GM20431 (cell line): ENCODE data around the gene RPA3.

Experiments
- in situ Hi-C: fragments of 300-500 bp; cut with MseI, MboI; formaldehyde crosslinking; loops from one replicate; pipeline ENCODE4 v1.15.0; 2020; ENCODE audit warnings: low sequenced_read_pairs; ENCODE audit not compliant: unreplicated experiment

The RPA3 gene

DNA sequence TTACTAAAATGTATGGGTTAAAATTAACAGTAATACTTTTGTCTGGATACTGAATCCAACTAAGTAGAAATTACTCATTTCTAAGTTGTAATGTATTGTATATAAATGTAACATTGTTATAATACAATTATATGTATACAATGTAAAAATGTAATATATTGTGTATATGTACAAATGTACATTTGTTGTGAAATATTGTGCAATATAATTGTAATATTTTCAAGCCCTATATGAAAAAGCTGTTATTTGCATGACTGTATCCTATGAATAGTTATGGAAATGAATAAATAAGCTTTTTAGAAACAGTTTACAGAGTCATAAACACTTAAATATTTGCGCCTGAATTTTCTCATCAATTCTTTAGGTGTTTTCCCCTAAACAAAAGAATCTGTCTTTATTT is 98.2 kb downstream of the RPA3 start:
- in situ Hi-C loops, result no loop called here

DNA sequence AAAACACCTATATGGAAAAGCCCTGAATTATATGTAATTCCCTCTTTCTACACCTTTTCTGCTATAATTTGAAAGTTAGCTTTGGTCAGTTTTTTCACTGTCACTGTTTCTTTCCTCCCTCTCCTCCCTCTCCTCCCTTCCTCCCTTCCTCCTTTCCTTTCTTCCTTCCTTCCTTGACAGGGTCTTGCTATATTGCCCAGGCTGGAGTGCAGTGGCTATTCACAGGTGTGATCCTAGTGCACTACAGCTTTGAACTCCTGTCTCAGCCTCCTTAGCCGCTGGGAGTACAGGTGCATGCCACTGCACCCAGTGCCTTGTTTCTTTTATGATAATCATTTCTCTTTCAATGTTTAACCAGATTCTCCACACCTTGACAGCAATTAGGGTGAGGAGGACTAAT is 100.0 kb downstream of the RPA3 start:
- in situ Hi-C loops, result no loop called here

DNA sequence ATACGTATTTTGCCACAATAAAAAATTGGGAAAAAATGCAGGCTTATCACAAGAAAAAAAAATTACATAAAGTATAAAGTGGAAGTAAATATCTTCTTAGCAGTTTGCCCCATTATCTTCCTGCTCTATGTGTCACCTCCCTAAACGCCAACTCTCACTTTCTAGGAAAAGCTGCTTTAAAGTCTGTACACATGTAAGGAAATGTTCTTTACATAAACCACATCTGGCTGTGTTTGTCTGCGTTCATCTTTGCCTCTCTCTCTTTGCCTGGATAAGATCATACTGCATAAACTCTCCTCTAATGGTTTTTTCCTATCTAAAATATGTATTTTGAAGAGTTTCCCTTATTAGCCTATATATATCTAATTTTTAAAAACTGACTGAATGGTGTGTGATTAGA is 100.9 kb downstream of the RPA3 start:
- in situ Hi-C loops, result no loop called here

DNA sequence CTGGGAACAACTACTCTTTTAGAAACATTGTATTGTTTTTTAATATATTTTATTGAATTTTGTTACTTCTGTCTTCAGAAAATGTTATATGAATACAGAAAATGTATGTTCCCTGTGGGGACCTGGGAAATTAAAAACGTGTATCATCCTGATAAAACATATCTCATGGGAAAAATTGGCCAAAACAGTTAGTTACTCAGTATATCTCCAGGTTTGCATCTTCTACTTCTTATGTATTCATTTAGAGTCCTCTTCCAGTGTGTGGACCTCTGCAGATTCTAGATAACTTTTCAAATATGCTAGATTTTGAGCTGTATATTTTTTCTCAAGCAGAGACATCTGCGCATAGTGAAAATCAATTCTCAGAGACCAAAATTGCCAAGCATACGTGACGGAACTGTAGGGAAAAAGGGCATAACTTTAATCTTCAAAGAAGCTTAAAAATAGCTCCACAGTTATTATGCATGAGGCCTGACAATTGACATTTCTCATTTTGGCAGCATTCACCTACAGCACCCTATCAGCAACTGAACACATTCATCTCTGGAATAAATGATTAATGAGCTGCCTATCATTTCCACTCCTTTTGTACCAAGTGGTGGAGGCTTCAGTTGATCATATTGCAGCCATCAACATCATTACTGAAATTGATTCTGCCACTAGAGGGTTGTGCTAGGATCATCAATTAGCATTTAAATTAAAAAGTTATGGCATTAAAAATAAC is 104.2 kb downstream of the RPA3 start:
- in situ Hi-C loops, result no loop called here

DNA sequence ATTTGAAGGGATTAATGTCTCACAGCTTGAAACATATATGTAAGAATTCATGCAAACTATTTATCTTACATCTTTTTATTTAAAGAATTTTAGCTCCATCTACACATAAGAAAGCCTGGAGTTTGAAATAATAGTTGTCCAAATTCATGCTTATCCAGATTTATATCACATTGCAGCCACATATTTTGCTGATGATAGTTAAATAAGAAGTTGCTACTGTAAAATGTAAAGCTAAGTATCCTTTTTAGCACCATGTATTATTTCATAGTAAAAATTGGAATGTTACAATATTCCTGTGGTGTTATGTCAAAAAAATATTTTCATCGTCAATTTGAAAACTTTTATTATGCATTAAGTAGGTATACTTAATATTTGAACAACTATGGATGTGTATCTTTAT is 105.2 kb downstream of the RPA3 start:
- in situ Hi-C loops, result no loop called here

DNA sequence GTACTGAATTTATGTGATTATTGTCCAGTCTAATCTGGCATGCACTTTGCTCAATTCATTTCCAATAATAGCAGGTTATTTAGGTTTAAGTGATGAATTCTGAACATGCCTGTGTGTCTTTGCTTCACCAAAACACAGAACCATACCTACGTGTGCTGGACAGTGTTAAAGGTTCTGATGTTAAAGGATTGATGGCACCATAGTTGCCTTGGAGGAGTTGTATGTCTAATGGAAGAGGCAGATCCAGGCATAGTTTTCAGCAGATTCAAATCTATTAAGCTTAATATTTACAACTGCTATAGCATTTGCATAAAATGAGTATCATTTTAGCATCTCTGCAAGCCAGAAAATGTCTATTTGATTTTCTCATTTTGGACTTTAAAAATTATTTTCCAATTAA is 105.9 kb downstream of the RPA3 start:
- in situ Hi-C loops, result no loop called here

DNA sequence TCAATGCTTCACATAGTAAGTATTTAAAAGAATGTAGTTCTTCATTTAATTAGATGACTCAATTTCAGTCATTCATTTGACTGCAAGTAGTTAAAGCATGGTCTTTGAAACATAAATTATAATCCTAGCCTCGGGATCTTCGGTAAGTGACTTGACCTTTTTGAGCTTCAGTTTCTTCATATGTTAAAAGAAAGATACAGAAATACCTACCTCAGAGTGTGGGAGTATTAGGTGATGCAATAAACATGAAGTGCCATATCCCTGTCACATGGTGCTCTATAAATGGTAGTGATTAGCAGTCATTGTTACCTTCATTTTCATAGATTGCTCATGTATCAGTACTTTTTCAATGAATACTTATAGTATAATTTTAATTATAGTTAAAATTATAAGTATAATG is 109.1 kb downstream of the RPA3 start:
- in situ Hi-C loops, result no loop called here

DNA sequence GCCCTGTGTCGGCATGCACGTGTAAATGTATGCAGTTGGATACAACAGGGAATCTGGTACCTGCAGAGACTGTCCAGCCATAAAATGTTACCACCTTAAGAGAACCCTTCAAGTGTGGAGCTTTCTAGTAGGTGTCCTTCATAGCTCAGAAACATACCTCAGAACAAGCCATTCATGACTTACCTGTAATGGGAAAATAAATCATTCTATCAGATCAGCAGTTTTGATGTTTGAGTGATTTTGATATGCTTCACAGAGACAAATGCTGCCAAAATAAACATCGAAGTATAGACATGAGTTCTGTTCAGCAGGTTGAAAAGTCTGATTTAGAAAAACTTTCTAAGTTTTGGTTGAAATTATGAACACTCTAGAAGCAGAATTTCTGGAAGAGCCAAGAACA is 111.4 kb downstream of the RPA3 start:
- in situ Hi-C loops, result no loop called here

DNA sequence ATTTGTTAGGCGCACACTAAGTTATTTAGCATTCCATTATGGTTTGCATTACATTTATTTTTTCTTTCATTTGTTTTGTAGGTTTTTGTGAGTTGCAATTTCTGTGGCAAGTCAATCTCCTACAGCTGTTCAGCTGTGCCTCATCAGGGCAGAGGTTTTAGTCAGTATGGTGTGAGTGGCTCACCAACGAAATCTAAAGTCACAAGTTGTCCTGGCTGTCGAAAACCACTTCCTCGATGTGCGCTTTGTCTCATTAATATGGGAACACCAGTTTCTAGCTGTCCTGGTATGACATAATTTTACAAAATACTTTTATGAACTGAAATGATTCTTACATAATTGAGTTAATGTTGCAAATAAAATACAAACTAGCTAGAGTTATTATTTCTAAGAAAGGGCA is 122.2 kb downstream of the RPA3 start:
- in situ Hi-C loops, result no loop called here

DNA sequence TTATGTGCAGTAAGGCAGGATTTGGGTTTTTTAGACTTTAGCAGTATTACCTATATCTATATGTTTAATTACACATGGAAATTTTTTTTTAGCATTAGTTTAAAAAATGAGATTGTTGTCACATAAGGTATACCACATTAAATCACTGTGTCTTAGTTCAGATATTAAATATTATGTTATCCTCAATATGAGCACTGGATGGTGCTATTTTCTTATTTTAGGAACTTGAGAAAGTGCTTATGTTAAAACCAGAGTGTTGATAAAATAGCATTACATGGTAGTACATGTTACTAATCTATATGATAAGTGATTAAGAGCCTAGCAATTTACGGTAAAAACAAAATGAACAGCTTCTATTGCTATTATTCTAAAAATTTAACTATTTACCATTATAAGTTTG is 123.0 kb downstream of the RPA3 start:
- in situ Hi-C loops, result no loop called here
